Smooth muscle cell (in vitro differentiated cells): ENCODE measurements around the gene RSPH6A. TPM values are rescaled to one million over a fixed set of nuclear protein-coding genes. Genes with fewer than 3 reads are reported as not detected.

Source experiments
- DNase-seq: peaks from one replicate; lab custom pipeline; 2025; ENCODE audit not compliant: unreplicated experiment; lab: John Stamatoyannopoulos, UW
- H2AFZ ChIP-seq: fragments of 200-600 bp; sonication (generic); 2 replicates; pipeline ENCODE4 v1.6.0; 2016; ENCODE audit warnings: antibody characterized with exemption, low read depth, mild to moderate bottlenecking
- H3F3A ChIP-seq: fragments of 200-600 bp; sonication (generic); 2 replicates; pipeline ENCODE4 v1.6.0; 2017; ENCODE audit warnings: antibody characterized with exemption, low read depth
- H3K27ac ChIP-seq: fragments of 200-600 bp; sonication (generic); 2 replicates; pipeline ENCODE4 v1.5.1; 2016; ENCODE audit warnings: low read depth, mild to moderate bottlenecking
- H3K27me3 ChIP-seq: fragments of 200-600 bp; sonication (generic); 2 replicates; pipeline ENCODE4 v1.6.1; 2016; ENCODE audit warnings: low read depth, mild to moderate bottlenecking
- H3K36me3 ChIP-seq: fragments of 200-600 bp; sonication (generic); 2 replicates; pipeline ENCODE4 v1.5.1; 2016; ENCODE audit warnings: low read depth
- H3K4me1 ChIP-seq: fragments of 200-600 bp; sonication (generic); 2 replicates; pipeline ENCODE4 v1.5.1; 2016; ENCODE audit warnings: low read depth
- H3K4me2 ChIP-seq: fragments of 200-600 bp; sonication (generic); 2 replicates; pipeline ENCODE4 v1.6.0; 2016; ENCODE audit warnings: mild to moderate bottlenecking
- H3K4me3 ChIP-seq: fragments of 200-600 bp; sonication (generic); 2 replicates; pipeline ENCODE4 v1.5.1; 2016; ENCODE audit warnings: mild to moderate bottlenecking
- H3K79me2 ChIP-seq: fragments of 200-600 bp; sonication (generic); 2 replicates; pipeline ENCODE4 v1.6.0; 2016; ENCODE audit warnings: low read depth, mild to moderate bottlenecking
- H3K9ac ChIP-seq: fragments of 200-600 bp; sonication (generic); 2 replicates; pipeline ENCODE4 v1.6.0; 2016; ENCODE audit warnings: low read depth
- H3K9me3 ChIP-seq: fragments of 200-600 bp; sonication (generic); replicated peaks from 2 replicates; pipeline ENCODE4 v1.5.1; 2016; ENCODE audit warnings: low read depth
- H4K20me1 ChIP-seq: fragments of 200-600 bp; sonication (generic); 2 replicates; pipeline ENCODE4 v1.6.0; 2016; ENCODE audit warnings: low read depth
- CTCF ChIP-seq: fragments of 200-600 bp; sonication (generic); IDR thresholded peaks from 2 replicates; pipeline ENCODE4 v1.5.1; 2017; ENCODE audit warnings: borderline replicate concordance, mild to moderate bottlenecking, antibody characterized with exemption; ENCODE audit not compliant: insufficient read depth, poor library complexity, severe bottlenecking
- WGBS: methylation state at CpG from one replicate; pipeline ENCODE4 v1.1.7; 2016; ENCODE audit warnings: low lambda C conversion rate; 5-methylcytosine and 5-hydroxymethylcytosine counted together
- polyA plus RNA-seq: library from polyadenylated mRNA; unstranded; fragments of >200 nt; fragmentation: Nextera tagmentation; extraction: Ambion mirVana; gene quantifications from 2 replicates; pipeline ENCODE4 v1.2.1, GENCODE V29; 2016
- total RNA-seq: library from RNA; depleted of rRNA; stranded (reverse); fragments of >200 nt; gene quantifications from 2 replicates; pipeline ENCODE4 v1.2.3, GENCODE V29; 2014

Gene RSPH6A
- total and polyA plus RNA-seq, 2 experiments from 2014 or later, result 0.15 TPM; not detected in 1

GRCh38 chr19:45863335-45863839 lies 48.3 kb upstream of the RSPH6A start:
- H3K4me2 ChIP-seq, result peak overlapping the region; percentile 85
- H3K4me3 ChIP-seq, result peak overlapping the region; percentile 69
- H3K4me1 ChIP-seq, result peaks cover 5% of the 10 kb centered on the region
- 12% methylated on average over 22 of the region's 22 CpGs for whole genome bisulfite sequencing
- H3K27me3 ChIP-seq, result peaks cover 12% of the 10 kb centered on the region
- no peaks in the 10 kb centered on the region for H3K9me3 ChIP-seq
- peaks cover 39% of the 10 kb centered on the region for H3K79me2 ChIP-seq
- no peak for TF ChIP-seq CTCF
- peaks cover 11% of the 10 kb centered on the region for H4K20me1 ChIP-seq
- no peaks in the 10 kb centered on the region for H3F3A ChIP-seq
- H2AFZ ChIP-seq, result peak overlapping the region; percentile 88
- H3K9ac ChIP-seq, result no peak overlapping the region
- no peak overlapping the region for H3K27ac ChIP-seq
- no peaks in the 10 kb centered on the region for H3K36me3 ChIP-seq
- no peak for DNase-seq

- peaks cover 12% of the 10 kb centered on the region for H3K27me3 ChIP-seq
- peaks cover 5% of the 10 kb centered on the region for H3K4me1 ChIP-seq
- H4K20me1 ChIP-seq, result peaks cover 18% of the 10 kb centered on the region
- peak within 1 kb of the TSS; percentile 69 for H3K4me3 ChIP-seq
- H3F3A ChIP-seq, result no peaks in the 10 kb centered on the region
- no peaks in the 10 kb centered on the region for H3K36me3 ChIP-seq
- no peaks in the 10 kb centered on the region for H3K9me3 ChIP-seq
- peak within 1 kb of the TSS; percentile 79 for H3K9ac ChIP-seq
- H3K27ac ChIP-seq, result peak within 1 kb of the TSS; percentile 81
- peak; percentile 95 for DNase-seq
- H3K79me2 ChIP-seq, result peaks cover 46% of the 10 kb centered on the region
- peak within 1 kb of the TSS; percentile 92 for H3K4me2 ChIP-seq
- peak within 1 kb of the TSS; percentile 88 for H2AFZ ChIP-seq
- under 1% methylated on average over 57 of the region's 65 CpGs for WGBS
- no peak for TF ChIP-seq CTCF
Observed at GRCh38 chr19:45862564-45863334, 47.6 kb upstream of the RSPH6A start, which contains the start of gene SYMPK. Gene SYMPK (minus strand): TSS chr19:45863147. CDS start chr19:45854495, 8,652 bp downstream.

- H3K27me3 ChIP-seq, result peaks cover 12% of the 10 kb centered on the region
- H3K36me3 ChIP-seq, result no peaks in the 10 kb centered on the region
- peaks cover 49% of the 10 kb centered on the region for H3K79me2 ChIP-seq
- DNase-seq, result no peak
- peak overlapping the region; percentile 81 for H3K27ac ChIP-seq
- peak overlapping the region; percentile 92 for H3K4me2 ChIP-seq
- 3% methylated on average over 11 of the region's 11 CpGs for whole genome bisulfite sequencing
- H3K4me3 ChIP-seq, result peak overlapping the region; percentile 69
- H3K9me3 ChIP-seq, result no peaks in the 10 kb centered on the region
- H3K4me1 ChIP-seq, result peaks cover 5% of the 10 kb centered on the region
- peaks cover 18% of the 10 kb centered on the region for H4K20me1 ChIP-seq
- peak overlapping the region; percentile 79 for H3K9ac ChIP-seq
- peak overlapping the region; percentile 73 for H2AFZ ChIP-seq
- TF ChIP-seq CTCF, result no peak
- no peaks in the 10 kb centered on the region for H3F3A ChIP-seq
Observed at GRCh38 chr19:45862271-45862563, 47.1 kb upstream of the RSPH6A start.
